Measurements from ENCODE around the gene PRKACB.

Gene PRKACB

GRCh38 chr1:84156210-84156621 lies 12.1 kb downstream of the PRKACB start:
- no peak for DNase-seq (ENCODE audit: low read depth in 2 of 2)

- no peak for DNase-seq (ENCODE audit: low read depth in 2 of 2)
These were observed 15.6 kb downstream of the PRKACB start for GRCh38 chr1:84159533-84160240.

DNA sequence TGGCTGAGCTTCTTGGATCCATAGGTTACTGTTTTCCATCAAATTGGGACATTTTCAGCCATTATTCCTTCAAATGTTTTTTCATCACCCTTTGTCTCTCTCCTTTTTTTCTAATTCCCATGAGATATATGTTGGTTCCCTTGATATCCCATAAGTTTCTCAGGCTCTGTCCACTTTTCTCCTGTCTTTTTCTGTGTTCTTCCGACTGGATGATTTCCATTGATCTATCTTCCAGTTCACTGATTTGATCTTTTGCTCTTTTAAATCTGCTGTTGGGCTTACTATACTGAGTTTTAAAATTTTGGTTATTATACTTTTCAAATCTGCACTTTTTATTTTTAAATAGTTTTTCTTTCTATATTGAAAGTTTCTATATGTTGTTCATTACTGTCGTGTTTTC lies 18.2 kb downstream of the PRKACB start:
- no peak for DNase-seq (ENCODE audit: low read depth in 2 of 2)

DNA sequence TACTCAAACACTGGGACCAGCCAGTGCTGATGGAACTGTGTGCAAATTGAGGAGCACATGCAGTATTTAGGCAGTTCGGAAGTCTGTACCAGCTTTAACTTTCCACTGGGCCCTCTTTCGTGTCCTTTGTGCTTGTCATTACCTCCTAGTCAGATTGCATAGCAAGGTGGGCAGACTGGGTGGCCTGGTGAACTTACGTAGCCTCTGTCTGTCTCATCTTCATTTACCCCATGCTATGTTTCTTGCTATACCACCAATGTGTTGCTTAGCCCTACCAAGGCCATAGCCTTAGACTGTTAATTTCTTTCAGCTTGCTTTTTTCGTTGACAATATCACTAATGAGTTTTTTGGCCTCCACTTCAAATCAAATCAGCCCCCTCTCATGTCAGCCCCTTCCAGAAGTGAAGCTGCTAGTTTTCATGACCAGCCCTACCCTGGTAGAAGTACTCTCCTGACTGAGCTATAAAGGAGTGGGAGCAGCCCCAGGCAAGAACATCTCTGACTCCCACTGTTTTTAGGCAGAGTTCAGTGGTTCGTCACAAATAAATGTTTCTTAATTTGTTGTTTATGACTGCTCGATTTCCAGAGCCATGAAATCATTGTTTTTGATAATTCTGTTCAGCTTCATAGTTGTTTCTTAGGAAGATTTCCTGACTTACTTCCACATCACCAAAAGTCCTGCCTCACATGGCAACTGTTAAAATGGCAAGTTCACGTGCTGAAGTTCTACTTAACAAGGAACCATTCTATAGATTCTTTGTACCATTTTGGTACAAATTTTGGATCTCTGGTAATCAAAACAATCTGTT lies 19.3 kb downstream of the PRKACB start:
- no peak for DNase-seq (ENCODE audit: low read depth in 2 of 2)

GRCh38 chr1:84164161-84164560 lies 20.1 kb downstream of the PRKACB start:
- DNase-seq (ENCODE audit: low read depth in 2 of 2): no peak

DNA sequence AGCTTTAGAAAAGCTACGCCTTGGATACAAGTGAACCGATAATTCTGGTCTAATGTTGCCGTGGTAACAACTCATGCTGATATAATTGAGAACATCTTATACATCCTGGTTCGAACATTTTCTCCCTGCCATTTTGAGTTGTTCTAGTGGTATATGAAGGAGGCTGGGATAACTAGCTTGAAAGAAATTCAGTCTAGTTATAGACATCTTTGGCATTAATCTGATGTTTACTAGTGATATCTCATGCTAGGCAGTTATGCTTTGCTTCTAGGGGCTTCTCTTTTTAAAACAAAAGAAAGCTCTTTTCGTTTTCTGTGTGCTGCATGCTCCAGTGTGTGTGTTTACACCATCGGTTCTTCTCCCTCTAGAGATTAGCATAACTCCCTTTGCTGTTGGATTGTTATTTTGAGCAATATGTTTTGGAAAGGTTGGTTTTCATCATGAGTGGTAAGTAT lies 20.5 kb downstream of the PRKACB start:
- DNase-seq (ENCODE audit: low read depth in 2 of 2): no peak

DNA sequence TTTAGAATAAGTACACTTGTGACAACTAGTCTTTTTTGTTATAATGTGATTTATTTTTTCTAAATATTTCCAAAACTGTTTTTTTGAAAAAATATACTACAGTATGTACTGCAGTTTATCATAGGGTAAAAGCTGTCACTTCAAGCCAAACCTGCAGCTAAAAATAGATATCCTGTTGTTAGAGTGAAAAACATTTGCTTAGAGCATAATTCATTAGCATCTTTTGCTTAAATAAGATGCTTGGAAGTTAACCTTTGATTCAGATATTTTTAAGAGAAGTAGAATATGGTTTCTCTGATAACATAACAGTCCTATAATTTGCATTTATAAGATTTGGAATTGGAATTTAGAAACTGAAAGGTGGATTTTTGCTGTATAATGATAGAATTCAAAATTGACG lies 21.5 kb downstream of the PRKACB start:
- DNase-seq (ENCODE audit: low read depth in 2 of 2): no peak

DNA sequence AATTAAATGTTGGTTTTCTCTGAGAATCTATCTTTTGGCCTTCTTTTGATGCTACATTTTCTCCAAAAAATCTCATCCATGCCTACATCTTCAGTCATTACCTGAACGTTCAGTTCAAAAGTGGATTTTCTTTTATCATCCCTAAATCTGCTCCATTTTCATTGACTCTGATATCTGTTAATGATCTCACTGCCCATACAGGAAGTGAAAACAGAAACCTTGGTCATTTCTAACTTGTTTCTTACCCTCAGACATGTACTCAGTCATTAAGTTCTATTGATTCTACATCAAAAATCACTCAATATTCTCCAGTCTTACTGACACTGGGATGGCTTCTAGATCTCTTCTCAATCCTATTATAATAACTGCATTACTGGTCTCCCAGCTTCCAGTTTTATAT lies 22.7 kb downstream of the PRKACB start:
- DNase-seq (ENCODE audit: low read depth in 2 of 2): no peak

- no peak for DNase-seq (ENCODE audit: low read depth in 2 of 2)
These were observed 24.7 kb downstream of the PRKACB start for GRCh38 chr1:84168783-84169182.

GRCh38 chr1:84170171-84170570 lies 26.1 kb downstream of the PRKACB start:
- no peak for DNase-seq (ENCODE audit: low read depth in 2 of 2)

DNA sequence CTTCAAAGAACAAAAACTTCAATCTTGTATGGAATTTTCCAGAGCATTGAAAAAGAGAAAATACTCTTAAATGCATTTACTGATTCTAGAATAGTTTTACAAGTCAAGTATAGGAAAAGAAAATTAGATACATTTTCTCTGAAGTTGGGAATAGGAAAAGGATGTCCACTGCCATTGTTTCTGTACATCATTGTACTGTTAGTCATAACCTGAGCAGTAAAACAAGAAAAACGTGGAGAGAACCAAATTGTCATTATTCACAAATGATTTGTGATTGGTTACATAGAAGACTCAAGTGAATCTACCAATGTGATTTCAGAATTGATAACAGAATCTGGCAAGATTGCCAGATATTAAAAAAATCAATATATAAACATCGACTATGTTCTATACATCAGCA lies 27.4 kb downstream of the PRKACB start:
- no peak for DNase-seq (ENCODE audit: low read depth in 2 of 2)

- DNase-seq (ENCODE audit: low read depth in 2 of 2): no peak
These were observed 30.0 kb downstream of the PRKACB start for GRCh38 chr1:84174051-84174556.

- DNase-seq (ENCODE audit: low read depth in 2 of 2): no peak
These were observed 37.4 kb downstream of the PRKACB start for GRCh38 chr1:84181350-84182005.

DNA sequence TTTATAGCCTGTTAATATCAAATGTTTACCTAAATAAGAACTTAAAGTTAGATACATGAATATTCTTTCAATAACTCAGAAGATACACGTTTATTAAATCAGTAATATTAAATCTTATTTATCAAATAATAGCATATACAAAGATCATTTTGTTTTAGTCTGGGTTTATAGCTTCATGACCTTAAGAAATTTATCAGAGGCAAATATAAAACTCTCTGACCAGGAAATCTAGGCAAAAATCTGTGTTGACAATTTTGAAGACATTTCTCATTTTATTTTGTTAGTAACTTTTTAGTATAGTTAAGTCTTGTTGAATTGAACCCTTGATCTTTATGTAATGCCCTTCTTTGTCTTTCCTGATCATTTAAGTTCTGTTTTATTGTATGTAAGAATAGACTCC lies 46.4 kb downstream of the PRKACB start:
- no peak for DNase-seq (ENCODE audit: low read depth in 2 of 2)

DNA sequence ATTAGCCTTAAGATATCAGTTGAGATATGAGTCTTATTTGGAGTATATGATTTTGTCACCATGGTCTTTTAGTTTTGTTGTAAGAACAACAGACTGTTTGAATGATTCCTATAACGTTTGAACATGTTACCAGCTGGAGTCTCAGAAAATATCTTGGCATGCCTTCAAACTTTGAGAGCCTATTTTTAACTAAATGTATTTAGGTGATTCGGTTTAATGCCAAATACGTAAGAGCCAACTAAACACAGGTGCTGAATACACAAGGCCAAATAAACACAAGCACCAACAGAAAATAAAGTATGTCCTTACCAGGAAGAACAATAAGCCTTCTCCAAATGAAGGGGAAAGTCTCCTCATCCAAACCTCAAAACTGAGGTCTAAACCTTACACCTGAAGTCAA lies 48.6 kb downstream of the PRKACB start:
- DNase-seq (ENCODE audit: low read depth in 2 of 2): no peak

DNA sequence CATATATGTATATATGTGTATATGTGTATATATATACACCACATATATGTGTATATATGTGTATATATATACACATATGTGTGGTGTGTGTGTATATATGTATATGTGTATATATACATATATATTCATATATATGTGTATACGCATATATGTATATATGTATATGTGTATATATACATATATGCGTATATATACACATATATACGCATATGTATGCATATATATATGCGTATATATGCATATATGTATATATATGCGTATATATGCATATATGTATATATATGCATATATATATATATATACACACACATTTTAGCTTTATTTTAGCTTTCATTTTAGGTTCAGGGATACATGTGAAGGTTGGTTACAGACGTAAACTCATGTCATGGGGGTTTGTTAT lies 54.8 kb downstream of the PRKACB start:
- DNase-seq (ENCODE audit: low read depth in 2 of 2): no peak

- no peak for DNase-seq (ENCODE audit: low read depth in 2 of 2)
These were observed 55.2 kb downstream of the PRKACB start for GRCh38 chr1:84199257-84199656.

DNA sequence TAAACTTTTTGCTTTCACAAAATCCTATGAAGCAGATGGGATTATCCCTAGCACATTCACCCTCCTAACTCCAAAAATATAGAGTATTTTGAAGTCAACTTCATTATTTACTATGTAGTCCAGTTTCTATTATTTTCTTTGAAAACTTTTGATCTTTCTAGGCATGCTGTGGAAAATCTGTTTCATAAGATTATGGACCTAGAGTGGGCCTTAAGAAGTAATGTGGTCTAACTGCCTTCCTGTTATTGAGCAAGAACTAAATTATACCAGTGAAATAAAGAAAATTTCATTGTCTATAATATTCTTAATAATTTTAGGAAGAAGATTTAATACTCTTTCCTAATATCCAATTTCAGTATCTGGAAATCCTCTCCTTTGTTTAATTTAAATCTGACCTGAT lies 58.1 kb downstream of the PRKACB start:
- DNase-seq (ENCODE audit: low read depth in 2 of 2): no peak

- no peak for DNase-seq (ENCODE audit: low read depth in 2 of 2)
These were observed 62.3 kb downstream of the PRKACB start for GRCh38 chr1:84206375-84206774.

- DNase-seq (ENCODE audit: low read depth in 2 of 2): no peak
These were observed 64.9 kb downstream of the PRKACB start for GRCh38 chr1:84208935-84209334.

- no peak for DNase-seq (ENCODE audit: low read depth in 2 of 2)
These were observed 70.3 kb downstream of the PRKACB start for GRCh38 chr1:84214115-84214956.

DNA sequence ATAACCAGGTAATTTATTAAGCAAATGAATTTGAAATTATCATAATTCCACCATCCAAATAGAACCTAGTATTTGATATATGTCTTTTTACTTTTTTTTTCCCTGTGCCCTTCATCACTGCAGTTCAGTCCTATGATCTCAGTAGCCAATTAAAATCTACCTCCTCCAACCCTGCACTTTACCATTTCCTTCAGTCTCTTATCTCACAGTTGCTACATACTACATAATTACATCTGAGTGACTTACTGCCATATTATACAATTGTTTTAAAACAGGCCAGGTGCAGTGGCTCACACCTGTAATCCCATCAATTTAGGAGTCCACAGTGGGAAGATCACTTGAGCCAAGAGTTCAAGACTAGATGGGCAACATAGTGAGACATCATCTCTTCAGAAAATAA lies 73.2 kb downstream of the PRKACB start:
- no peak for DNase-seq (ENCODE audit: low read depth in 2 of 2)

Data from stimulated activated CD4-positive, alpha-beta T cell treated with anti-CD3 and anti-CD28 coated beads, Interleukin-15, amount 100 ng/mL, for 48 hours (primary cell).